Progenitor cell of endocrine pancreas (in vitro differentiated cells): ENCODE measurements around the gene IKZF4. TPM values are rescaled to one million over a fixed set of nuclear protein-coding genes. Genes with fewer than 3 reads are reported as not detected.

Source experiments
- DNase-seq: peaks from one replicate; pipeline ENCODE4 v3.0.0; 2021; ENCODE audit warnings: low spot score; ENCODE audit not compliant: unreplicated experiment
- H3K27ac Mint-ChIP-seq: 2 replicates; pipeline ENCODE4 v1.8.0; 2021; ENCODE audit warnings: mild to moderate bottlenecking, moderate library complexity, mixed read lengths
- H3K27me3 Mint-ChIP-seq: 2 replicates; pipeline ENCODE4 v1.8.0; 2021; ENCODE audit warnings: mixed read lengths
- H3K36me3 Mint-ChIP-seq: 2 replicates; pipeline ENCODE4 v1.8.0; 2022; ENCODE audit warnings: mixed read lengths; ENCODE audit not compliant: insufficient read depth
- H3K4me1 Mint-ChIP-seq: 2 replicates; pipeline ENCODE4 v1.8.0; 2021; ENCODE audit warnings: low read depth, mixed read lengths
- H3K4me3 Mint-ChIP-seq: 2 replicates; pipeline ENCODE4 v1.8.0; 2021; ENCODE audit warnings: low read depth, mild to moderate bottlenecking, moderate library complexity, mixed read lengths
- H3K9me3 Mint-ChIP-seq: 2 replicates; pipeline ENCODE4 v1.8.0; 2021; ENCODE audit warnings: low read depth, mixed read lengths
- CTCF ChIP-seq: fragments of 200-600 bp; sonication (generic); IDR thresholded peaks from one replicate; pipeline ENCODE4 v1.5.0; 2021; ENCODE audit warnings: antibody characterized with exemption, mild to moderate bottlenecking; ENCODE audit not compliant: unreplicated experiment
- total RNA-seq: library from RNA; stranded (reverse); gene quantifications from 2 replicates; pipeline ENCODE4 v1.2.1, GENCODE V29; 2021

Gene IKZF4
- total RNA-seq, 1 donor from 2014 or later: 20.6 TPM

- H3K27ac Mint-ChIP-seq: no peak overlapping the region
- no peak overlapping the region for H3K4me3 Mint-ChIP-seq
- TF ChIP-seq CTCF: no peak
- H3K36me3 Mint-ChIP-seq: peaks cover 11% of the 10 kb centered on the region
- peaks cover 30% of the 10 kb centered on the region for H3K4me1 Mint-ChIP-seq
- H3K9me3 Mint-ChIP-seq: no peaks in the 10 kb centered on the region
- no peaks in the 10 kb centered on the region for H3K27me3 Mint-ChIP-seq
- no peak for DNase-seq
Observed at GRCh38 chr12:56004211-56004610, 16.6 kb upstream of the IKZF4 start.

- H3K27me3 Mint-ChIP-seq: no peaks in the 10 kb centered on the region
- peak; percentile 70 for DNase-seq
- H3K9me3 Mint-ChIP-seq: no peaks in the 10 kb centered on the region
- peak overlapping the region; percentile 87 for H3K4me3 Mint-ChIP-seq
- H3K4me1 Mint-ChIP-seq: peaks cover 21% of the 10 kb centered on the region
- peaks cover 4% of the 10 kb centered on the region for H3K36me3 Mint-ChIP-seq
- no peak for TF ChIP-seq CTCF
- peak overlapping the region; percentile 89 for H3K27ac Mint-ChIP-seq
Observed at GRCh38 chr12:56007564-56008559, 13.0 kb upstream of the IKZF4 start.

- H3K4me3 Mint-ChIP-seq: peak overlapping the region; percentile 40
- TF ChIP-seq CTCF: no peak
- H3K27me3 Mint-ChIP-seq: no peaks in the 10 kb centered on the region
- DNase-seq: no peak
- H3K4me1 Mint-ChIP-seq: peaks cover 22% of the 10 kb centered on the region
- H3K36me3 Mint-ChIP-seq: peaks cover 2% of the 10 kb centered on the region
- no peak overlapping the region for H3K27ac Mint-ChIP-seq
- no peaks in the 10 kb centered on the region for H3K9me3 Mint-ChIP-seq
Observed at GRCh38 chr12:56010111-56010570, 10.7 kb upstream of the IKZF4 start.

- TF ChIP-seq CTCF: no peak
- Mint-ChIP-seq H3K27me3 (no peaks in the 10 kb centered on the region), H3K4me3 (no peak overlapping the region), H3K4me1 (peaks cover 18% of the 10 kb centered on the region), H3K36me3 (peaks cover 2% of the 10 kb centered on the region), H3K27ac (no peak overlapping the region), H3K9me3 (no peaks in the 10 kb centered on the region)
- no peak for DNase-seq
Observed at GRCh38 chr12:56011509-56012090, 9.2 kb upstream of the IKZF4 start.

GRCh38 chr12:56013482-56013881, 7.4 kb upstream of the IKZF4 start:
- Mint-ChIP-seq H3K36me3 (peaks cover 4% of the 10 kb centered on the region), H3K4me1 (peaks cover 9% of the 10 kb centered on the region), H3K27ac (no peak overlapping the region), H3K4me3 (no peak overlapping the region), H3K27me3 (no peaks in the 10 kb centered on the region), H3K9me3 (no peaks in the 10 kb centered on the region)
- no peak for TF ChIP-seq CTCF
- no peak for DNase-seq
